ENCODE results near the gene PSMB11. TPM values are rescaled to one million over a fixed set of nuclear protein-coding genes. Genes with fewer than 3 reads are reported as not detected.

PSMB11 gene
- total and polyA plus RNA-seq, 2 experiments from 2014 or later: not detected

DNA sequence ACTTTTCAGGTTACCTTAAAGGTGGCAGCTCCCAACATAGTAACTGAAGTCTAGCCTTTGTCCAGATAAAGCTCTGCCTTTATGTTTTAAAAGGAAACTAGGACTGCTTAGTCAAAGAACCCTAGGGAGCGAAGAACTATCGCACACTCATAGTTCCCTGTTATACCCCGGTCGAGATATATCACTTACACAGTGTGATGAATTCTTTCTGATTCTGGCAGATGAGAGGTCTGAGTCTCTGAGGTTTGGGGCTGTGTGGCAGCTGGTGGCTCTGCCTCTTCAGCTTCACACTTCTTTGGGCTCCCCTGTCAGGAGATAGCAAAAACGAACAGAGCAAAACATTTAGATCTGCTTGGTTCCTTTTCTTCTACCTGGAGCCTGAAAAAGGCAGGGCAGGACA is 36.0 kb downstream of the PSMB11 start:
- Histone ChIP-seq H4K20me1 (ENCODE audit: insufficient read depth, poor library complexity, severe bottlenecking) (no peaks in the 10 kb centered on the region), H3K4me2 (peak overlapping the region; percentile 22), H3K9me3 (ENCODE audit: low read depth) (no peaks in the 10 kb centered on the region), H3K9me2 (replicated peaks; ENCODE audit: insufficient read depth) (no peaks in the 10 kb centered on the region), H3K4me1 (ENCODE audit: insufficient read depth) (peaks cover 11% of the 10 kb centered on the region), H2AFZ (no peak overlapping the region), H3K36me3 (replicated peaks; ENCODE audit: insufficient read depth, low read depth) (no peaks in the 10 kb centered on the region), H3K27me3 (no peaks in the 10 kb centered on the region), H3K4me3 (no peak overlapping the region), H3K79me2 (peaks cover 54% of the 10 kb centered on the region), H3K27ac (peak overlapping the region; percentile 87)
- no peak for DNase-seq (ENCODE audit: low spot score)
- TF ChIP-seq, protein P1, sequence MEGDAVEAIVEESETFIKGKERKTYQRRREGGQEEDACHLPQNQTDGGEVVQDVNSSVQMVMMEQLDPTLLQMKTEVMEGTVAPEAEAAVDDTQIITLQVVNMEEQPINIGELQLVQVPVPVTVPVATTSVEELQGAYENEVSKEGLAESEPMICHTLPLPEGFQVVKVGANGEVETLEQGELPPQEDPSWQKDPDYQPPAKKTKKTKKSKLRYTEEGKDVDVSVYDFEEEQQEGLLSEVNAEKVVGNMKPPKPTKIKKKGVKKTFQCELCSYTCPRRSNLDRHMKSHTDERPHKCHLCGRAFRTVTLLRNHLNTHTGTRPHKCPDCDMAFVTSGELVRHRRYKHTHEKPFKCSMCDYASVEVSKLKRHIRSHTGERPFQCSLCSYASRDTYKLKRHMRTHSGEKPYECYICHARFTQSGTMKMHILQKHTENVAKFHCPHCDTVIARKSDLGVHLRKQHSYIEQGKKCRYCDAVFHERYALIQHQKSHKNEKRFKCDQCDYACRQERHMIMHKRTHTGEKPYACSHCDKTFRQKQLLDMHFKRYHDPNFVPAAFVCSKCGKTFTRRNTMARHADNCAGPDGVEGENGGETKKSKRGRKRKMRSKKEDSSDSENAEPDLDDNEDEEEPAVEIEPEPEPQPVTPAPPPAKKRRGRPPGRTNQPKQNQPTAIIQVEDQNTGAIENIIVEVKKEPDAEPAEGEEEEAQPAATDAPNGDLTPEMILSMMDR (IDR thresholded peaks at IDR 0.05; ENCODE audit: poor library complexity): no peak
- TF ChIP-seq EZH2phosphoT487 (IDR thresholded peaks at IDR 0.05; ENCODE audit: low read depth, severe bottlenecking, unreplicated experiment) (no peak), EZH2 (IDR thresholded peaks at IDR 0.05; ENCODE audit: borderline replicate concordance) (no peak)
- 89% methylated on average over 5 of the region's 5 CpGs for WGBS (ENCODE audit: low lambda C conversion rate, missing lambda C conversion rate)

DNA sequence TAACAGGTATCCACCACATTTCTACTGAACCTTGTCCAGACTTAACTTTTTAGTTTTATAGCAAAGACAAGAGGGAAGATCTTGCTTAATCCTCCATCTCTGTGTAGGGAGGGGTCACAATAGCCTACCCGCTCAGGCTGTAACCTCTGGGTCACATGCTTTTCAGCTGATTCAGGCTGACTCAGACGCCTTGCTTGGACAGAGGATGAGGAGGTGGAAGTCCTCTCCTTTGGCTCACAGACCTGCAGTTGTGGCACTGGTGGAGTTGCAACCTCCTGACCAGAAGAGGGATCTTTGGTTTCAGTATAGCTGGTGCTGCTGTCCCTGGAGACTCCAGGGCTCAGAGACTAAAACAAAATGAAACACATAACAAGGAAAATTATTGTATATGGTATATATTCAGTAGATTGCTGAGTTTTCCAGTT is 36.7 kb downstream of the PSMB11 start:
- H3K79me2 ChIP-seq: peaks cover 52% of the 10 kb centered on the region
- peaks cover 8% of the 10 kb centered on the region for H3K4me1 ChIP-seq (ENCODE audit: insufficient read depth)
- no peaks in the 10 kb centered on the region for H3K9me2 ChIP-seq (replicated peaks; ENCODE audit: insufficient read depth)
- no peak overlapping the region for H2AFZ ChIP-seq
- H3K36me3 ChIP-seq (replicated peaks; ENCODE audit: insufficient read depth, low read depth): no peaks in the 10 kb centered on the region
- TF ChIP-seq EZH2phosphoT487 (IDR thresholded peaks at IDR 0.05; ENCODE audit: low read depth, severe bottlenecking, unreplicated experiment) (no peak), EZH2 (IDR thresholded peaks at IDR 0.05; ENCODE audit: borderline replicate concordance) (no peak)
- TF ChIP-seq, protein P1 (IDR thresholded peaks at IDR 0.05; ENCODE audit: poor library complexity): no peak
- DNase-seq (ENCODE audit: low spot score): peak; percentile 86
- peak overlapping the region; percentile 22 for H3K4me2 ChIP-seq
- no peaks in the 10 kb centered on the region for H4K20me1 ChIP-seq (ENCODE audit: insufficient read depth, poor library complexity, severe bottlenecking)
- H3K9me3 ChIP-seq (ENCODE audit: low read depth): no peaks in the 10 kb centered on the region
- no peaks in the 10 kb centered on the region for H3K27me3 ChIP-seq
- 36% methylated on average over 2 of the region's 2 CpGs for WGBS (ENCODE audit: low lambda C conversion rate, missing lambda C conversion rate)
- peak overlapping the region; percentile 87 for H3K27ac ChIP-seq
- no peak overlapping the region for H3K4me3 ChIP-seq

DNA sequence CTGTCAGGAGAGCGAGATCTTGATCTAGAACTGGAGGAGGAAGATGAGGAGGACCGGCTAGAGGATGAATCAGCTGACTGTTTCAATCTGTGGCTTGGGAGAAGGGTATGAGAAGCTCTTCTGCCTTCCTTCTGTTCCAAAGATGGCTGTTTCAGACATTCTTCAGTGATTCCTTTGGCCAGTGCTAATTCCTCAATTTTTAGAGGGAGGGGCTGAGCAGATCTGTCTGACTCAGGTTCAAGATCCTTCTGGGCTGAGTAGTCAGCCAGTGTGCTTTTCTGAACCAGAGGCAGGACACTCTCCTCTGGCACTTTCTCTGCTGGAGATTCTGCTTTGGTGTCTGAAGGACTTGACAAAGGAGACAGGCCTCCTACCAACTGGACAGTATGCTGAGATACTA is 37.7 kb downstream of the PSMB11 start:
- Histone ChIP-seq H3K79me2 (peaks cover 52% of the 10 kb centered on the region), H2AFZ (no peak overlapping the region), H3K27ac (peak overlapping the region; percentile 87), H3K9me3 (ENCODE audit: low read depth) (no peaks in the 10 kb centered on the region), H4K20me1 (ENCODE audit: insufficient read depth, poor library complexity, severe bottlenecking) (no peaks in the 10 kb centered on the region), H3K9me2 (replicated peaks; ENCODE audit: insufficient read depth) (no peaks in the 10 kb centered on the region), H3K4me3 (no peak overlapping the region), H3K36me3 (replicated peaks; ENCODE audit: insufficient read depth, low read depth) (no peaks in the 10 kb centered on the region), H3K4me2 (no peak overlapping the region), H3K27me3 (no peaks in the 10 kb centered on the region), H3K4me1 (ENCODE audit: insufficient read depth) (peaks cover 8% of the 10 kb centered on the region)
- WGBS (ENCODE audit: low lambda C conversion rate, missing lambda C conversion rate): 88% methylated on average over 2 of the region's 2 CpGs
- no peak for DNase-seq (ENCODE audit: low spot score)
- TF ChIP-seq, protein P1 (IDR thresholded peaks at IDR 0.05; ENCODE audit: poor library complexity): no peak
- TF ChIP-seq EZH2phosphoT487 (IDR thresholded peaks at IDR 0.05; ENCODE audit: low read depth, severe bottlenecking, unreplicated experiment): no peak
- no peak for TF ChIP-seq EZH2 (IDR thresholded peaks at IDR 0.05; ENCODE audit: borderline replicate concordance)

DNA sequence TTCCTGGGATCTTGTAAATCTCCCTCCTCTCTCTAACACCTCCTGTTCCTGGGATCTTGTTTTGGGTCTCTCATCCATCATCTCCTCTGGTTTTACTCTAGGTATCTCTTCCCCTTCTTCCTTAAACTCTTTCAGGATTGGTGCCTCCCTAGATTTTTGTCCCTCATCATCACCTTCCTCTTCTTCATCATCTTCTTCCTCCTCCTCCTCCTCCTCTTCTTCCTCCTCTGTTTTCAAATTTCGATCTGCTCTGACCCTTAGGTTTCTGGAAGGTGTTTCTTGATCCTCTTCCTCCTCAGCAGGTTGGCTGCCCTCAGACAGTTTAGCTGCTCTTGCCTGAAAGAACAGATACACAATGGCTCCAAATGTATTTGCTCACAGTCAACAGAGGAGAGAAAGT is 38.5 kb downstream of the PSMB11 start:
- Histone ChIP-seq H3K4me2 (no peak overlapping the region), H3K9me3 (ENCODE audit: low read depth) (no peaks in the 10 kb centered on the region), H3K79me2 (peaks cover 49% of the 10 kb centered on the region), H3K36me3 (replicated peaks; ENCODE audit: insufficient read depth, low read depth) (no peaks in the 10 kb centered on the region), H3K4me1 (ENCODE audit: insufficient read depth) (peaks cover 8% of the 10 kb centered on the region), H3K27ac (peak overlapping the region; percentile 87), H2AFZ (no peak overlapping the region), H4K20me1 (ENCODE audit: insufficient read depth, poor library complexity, severe bottlenecking) (no peaks in the 10 kb centered on the region), H3K9me2 (replicated peaks; ENCODE audit: insufficient read depth) (no peaks in the 10 kb centered on the region), H3K27me3 (no peaks in the 10 kb centered on the region), H3K4me3 (no peak overlapping the region)
- DNase-seq (ENCODE audit: low spot score): no peak
- no peak for TF ChIP-seq EZH2 (IDR thresholded peaks at IDR 0.05; ENCODE audit: borderline replicate concordance)
- no peak for TF ChIP-seq EZH2phosphoT487 (IDR thresholded peaks at IDR 0.05; ENCODE audit: low read depth, severe bottlenecking, unreplicated experiment)
- TF ChIP-seq, protein P1 (IDR thresholded peaks at IDR 0.05; ENCODE audit: poor library complexity): no peak
- 100% methylated on average over 1 of the region's 1 CpG for WGBS (ENCODE audit: low lambda C conversion rate, missing lambda C conversion rate)

Data from hepatocyte (in vitro differentiated cells).